Smooth muscle cell of the pulmonary artery (primary cell): ENCODE results near the gene GNG7. TPM values are rescaled to one million over a fixed set of nuclear protein-coding genes. Genes with fewer than 3 reads are reported as not detected.

Source experiments
- total RNA-seq: library from RNA; depleted of rRNA; stranded (reverse); fragments of >200 nt; gene quantifications from 2 replicates; pipeline ENCODE4 v1.2.3, GENCODE V29; 2014

The GNG7 gene
- 0.39 and 0.73 TPM in 2 replicates for total RNA-seq

GRCh38 chr19:2702170-2703076, at the start of gene GNG7:
Gene GNG7, minus strand, starts transcription at chr19:2702694. Its CDS starts 182,006 bp downstream, at chr19:2520688.

GRCh38 chr19:2739602-2740313, 37.3 kb upstream of the GNG7 start, which contains the start of gene SLC39A3:
Gene SLC39A3, minus strand, starts transcription at chr19:2740017. Its CDS starts 2,760 bp downstream, at chr19:2737257.

DNA sequence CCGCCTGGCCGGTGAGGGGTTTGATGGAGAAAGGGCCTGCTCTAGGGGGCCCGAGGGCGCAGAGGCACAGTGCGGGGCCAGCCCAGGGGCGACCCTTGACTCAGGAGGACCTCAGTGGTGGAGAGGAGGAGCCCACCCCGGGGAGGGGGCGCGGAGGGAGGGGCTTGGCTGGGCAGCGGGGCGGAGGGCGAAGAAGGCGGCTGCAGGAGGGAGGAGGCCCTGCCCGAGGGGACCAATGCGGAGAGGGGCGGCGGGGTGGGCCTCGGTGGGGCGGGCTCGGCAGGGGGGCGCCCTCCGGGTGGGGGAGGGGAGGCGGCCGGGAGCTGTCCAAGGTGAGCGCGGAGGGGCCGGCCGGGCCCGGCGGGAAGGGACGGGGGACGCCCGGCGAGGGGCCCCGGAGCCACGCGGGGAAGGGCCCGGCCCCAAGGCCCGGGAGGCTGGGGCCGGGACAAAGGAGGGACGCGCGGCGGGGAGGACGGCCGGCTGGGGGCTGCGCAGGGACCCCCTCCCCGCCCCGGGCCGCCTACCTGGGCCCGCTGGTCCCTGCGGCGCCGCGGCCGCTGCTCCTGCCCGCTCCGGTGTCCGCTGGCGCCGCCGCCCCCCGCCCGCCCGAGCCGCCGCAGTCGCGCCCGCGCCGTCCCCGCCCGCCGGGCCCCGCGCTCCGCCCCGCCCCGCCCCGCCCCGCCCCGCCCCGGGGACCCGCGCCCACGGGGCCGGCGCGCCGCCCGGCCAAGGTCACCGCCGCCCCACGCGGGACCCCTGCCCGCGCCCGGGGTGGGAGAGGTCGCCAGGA, 18.5 kb upstream of the GNG7 start, which contains the start of gene DIRAS1:
DIRAS1 (minus strand) TSS at position 596 of the 793 bp plus-strand sequence. CDS start 3,566 bp downstream, outside the sequence.

GRCh38 chr19:2475702-2476450, 226.6 kb downstream of the GNG7 start, which contains the start of gene GADD45B:
Gene GADD45B, plus strand, starts transcription at chr19:2476127. Its CDS starts 232 bp downstream, at chr19:2476359.

Other genes starting within 250 kb of the GNG7 start
- gene LMNB2, start 245.7 kb downstream of the GNG7 start, total RNA-seq, result 43.5 and 51.4 TPM in 2 replicates
- 16.9 and 20.5 TPM in 2 replicates for gene GADD45B, start 226.6 kb downstream of the GNG7 start, total RNA-seq
- 2.3 TPM in 2 replicates for gene DIRAS1, start 18.7 kb upstream of the GNG7 start, total RNA-seq
- gene SLC39A3, start 37.3 kb upstream of the GNG7 start, total RNA-seq, result 24.3 and 33.6 TPM in 2 replicates
- 33.4 and 39.4 TPM in 2 replicates for gene SGTA, start 80.6 kb upstream of the GNG7 start, total RNA-seq
- 70.6 and 95.3 TPM in 2 replicates for gene THOP1, start 82.8 kb upstream of the GNG7 start, total RNA-seq
- gene ZNF554, start 117.2 kb upstream of the GNG7 start, total RNA-seq, result 4.5 and 5.2 TPM in 2 replicates
- gene ZNF555, start 138.8 kb upstream of the GNG7 start, total RNA-seq, result 5.1 and 6.3 TPM in 2 replicates
- 0.03 and 0.07 TPM in 2 replicates for gene ZNF556, start 164.6 kb upstream of the GNG7 start, total RNA-seq
- gene ZNF57, start 198.2 kb upstream of the GNG7 start, total RNA-seq, result 2.9 and 3.3 TPM in 2 replicates
- gene ZNF77, start 242.3 kb upstream of the GNG7 start, total RNA-seq, result 2.5 and 3.3 TPM in 2 replicates